ENCODE data around the gene RRM2.

The RRM2 gene

GRCh38 chr2:10175441-10175840 lies 52.9 kb downstream of the RRM2 start:
- DNase-seq: no peak

- no peak for DNase-seq
Measured at GRCh38 chr2:10178751-10179150, 56.2 kb downstream of the RRM2 start.

- DNase-seq: no peak
Measured at GRCh38 chr2:10179422-10179821, 56.9 kb downstream of the RRM2 start.

GRCh38 chr2:10180229-10180628 lies 57.7 kb downstream of the RRM2 start:
- no peak for DNase-seq

Data from amniotic stem cell (primary cell).